Right lobe of liver (tissue), 6 donors: ENCODE results near the gene PTCD1. TPM values are rescaled to one million over a fixed set of nuclear protein-coding genes. Genes with fewer than 3 reads are reported as not detected.

Experiments used
- ATAC-seq, 4 donors: fragments of 200-7000 bp; cut with Tn5 transposase; one replicate each; pipeline ENCODE4 v1.9.1; 2020; ENCODE audit warnings: mild to moderate bottlenecking in 4 of 4, moderate library complexity in 4 of 4
- DNase-seq, 3 donors: peaks; one replicate each; pipeline ENCODE4 v3.0.0-alpha.2; 2020
- H3K27ac ChIP-seq, 3 donors: fragments of 200-600 bp; one replicate each; pipeline ENCODE4 v1.8.0; 2022
- H3K27me3 ChIP-seq, 2 donors: fragments of 200-600 bp; one replicate each; pipeline ENCODE4 v1.8.0; 2022
- H3K36me3 ChIP-seq, 4 donors: fragments of 200-600 bp; sonication (generic) in 1 of 4; one replicate each; pipeline versions ENCODE4 v1.5.1 to v1.8.0; 2017 to 2022; ENCODE audit warnings: control low read depth in 1 of 4
- H3K4me1 ChIP-seq, 4 donors: fragments of 200-600 bp; sonication (generic) in 1 of 4; one replicate each; pipeline versions ENCODE4 v1.5.1 to v1.8.0; 2017 to 2022; ENCODE audit warnings: control low read depth in 1 of 4
- H3K4me3 ChIP-seq, 3 donors: fragments of 200-600 bp; one replicate each; pipeline ENCODE4 v1.8.0; 2022
- H3K9me3 ChIP-seq, 4 donors: fragments of 200-600 bp; sonication (generic) in 1 of 4; one replicate each; pipeline versions ENCODE4 v1.5.1 to v1.8.0; 2017 to 2022; ENCODE audit warnings: control low read depth in 1 of 4
- POLR2A ChIP-seq: fragments of 450-650 bp; IDR thresholded peaks from one replicate; pipeline ENCODE4 v1.6.1; 2017; ENCODE audit warnings: antibody characterized with exemption, mild to moderate bottlenecking
- WGBS: methylation state at CpG from one replicate; pipeline ENCODE4 v1.1.6; 2018; ENCODE audit warnings: low coverage, low lambda C conversion rate; ENCODE audit not compliant: insufficient coverage; ENCODE audit errors: missing lambda C conversion rate; 5-methylcytosine and 5-hydroxymethylcytosine counted together
- intact Hi-C, 2 donors: fragments of 100-400 bp; cut with DNase I; formaldehyde crosslinking; loops; one replicate each; pipeline versions ENCODE4 v1.11.2 to v1.14.1; 2022
- total RNA-seq, 6 experiments: library from RNA; depleted of rRNA in 2 of 6; stranded (reverse); fragments of >200 nt in 2 of 6; fragmentation: NEBNext Ultra II Directional in 3 of 6; extraction: Animal tissue kit (Norgen Biotek cat#: 25700) in 3 of 6; gene quantifications; one replicate each; pipeline versions ENCODE4 v1.1.0 to v1.2.4, GENCODE V29; 2016 to 2023
- TF ChIP-seq, protein P1 (sequence below), 4 donors: fragments of 200-600 bp in 3 of 4; fragments of 450-650 bp in 1 of 4; IDR thresholded peaks; one replicate each; pipeline versions ENCODE4 v1.5.1 to v1.8.0; 2016 to 2022; ENCODE audit warnings: antibody characterized with exemption in 4 of 4, mild to moderate bottlenecking in 2 of 4
- donor health status: DM: no; HTN: yes; CAD: no.
- donor health status: DM: no; HTN: no; CAD: no.
- donor health status: DM: no; HTN: no; CAD: no.
- donor health status: DM: no; HTN: yes; CAD: no.
- donor health status: DM: no; HTN: yes; CAD: no.

PTCD1 gene
- total RNA-seq, 6 experiments from 2014 or later: 2.4 to 5.3 (median 2.8) TPM

- H3K4me1 ChIP-seq: peaks cover 0 to 8% (median 3%) of the 10 kb centered on the region in 4 donors
- no peaks in the 10 kb centered on the region for H3K27me3 ChIP-seq
- no peak for TF ChIP-seq POLR2A
- TF ChIP-seq, protein P1, sequence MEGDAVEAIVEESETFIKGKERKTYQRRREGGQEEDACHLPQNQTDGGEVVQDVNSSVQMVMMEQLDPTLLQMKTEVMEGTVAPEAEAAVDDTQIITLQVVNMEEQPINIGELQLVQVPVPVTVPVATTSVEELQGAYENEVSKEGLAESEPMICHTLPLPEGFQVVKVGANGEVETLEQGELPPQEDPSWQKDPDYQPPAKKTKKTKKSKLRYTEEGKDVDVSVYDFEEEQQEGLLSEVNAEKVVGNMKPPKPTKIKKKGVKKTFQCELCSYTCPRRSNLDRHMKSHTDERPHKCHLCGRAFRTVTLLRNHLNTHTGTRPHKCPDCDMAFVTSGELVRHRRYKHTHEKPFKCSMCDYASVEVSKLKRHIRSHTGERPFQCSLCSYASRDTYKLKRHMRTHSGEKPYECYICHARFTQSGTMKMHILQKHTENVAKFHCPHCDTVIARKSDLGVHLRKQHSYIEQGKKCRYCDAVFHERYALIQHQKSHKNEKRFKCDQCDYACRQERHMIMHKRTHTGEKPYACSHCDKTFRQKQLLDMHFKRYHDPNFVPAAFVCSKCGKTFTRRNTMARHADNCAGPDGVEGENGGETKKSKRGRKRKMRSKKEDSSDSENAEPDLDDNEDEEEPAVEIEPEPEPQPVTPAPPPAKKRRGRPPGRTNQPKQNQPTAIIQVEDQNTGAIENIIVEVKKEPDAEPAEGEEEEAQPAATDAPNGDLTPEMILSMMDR (IDR thresholded peaks at IDR 0.05): no peak
- H3K9me3 ChIP-seq: no peaks in the 10 kb centered on the region
- H3K4me3 ChIP-seq: no peak overlapping the region
- intact Hi-C loops: no loop called here
- no peak overlapping the region for H3K27ac ChIP-seq
- no peaks in the 10 kb centered on the region for H3K36me3 ChIP-seq
- WGBS: 88% methylated on average over 5 of the region's 5 CpGs
- ATAC-seq (no peak), DNase-seq (no peak)
Observed at GRCh38 chr7:99476107-99476506, 37.5 kb upstream of the PTCD1 start.

DNA sequence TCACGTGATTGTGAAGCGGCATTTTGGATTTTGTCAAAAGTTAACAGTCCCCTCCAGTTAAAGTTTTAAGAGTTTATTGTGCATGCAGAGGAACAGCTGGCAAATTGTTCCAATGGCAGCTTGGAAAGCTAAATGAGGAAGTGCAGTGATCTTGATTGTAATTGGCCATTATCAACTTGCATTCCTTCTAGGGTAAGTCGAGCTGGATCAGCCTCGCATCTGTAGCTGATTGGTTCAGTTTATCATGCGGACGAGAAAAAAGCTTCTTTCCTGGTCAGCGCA, 34.7 kb upstream of the PTCD1 start:
- no peak for TF ChIP-seq POLR2A
- TF ChIP-seq, protein P1 (IDR thresholded peaks at IDR 0.05): no peak
- 2% methylated on average over 7 of the region's 7 CpGs for WGBS
- intact Hi-C loops: no loop called here
- Histone ChIP-seq H3K4me3 (peak overlapping the region; percentile 79 to 95 (median 95)), H3K27me3 (no peaks in the 10 kb centered on the region), H3K9me3 (no peaks in the 10 kb centered on the region), H3K27ac (peak overlapping the region in 2 of 3 donors; percentile 69 to 71), H3K4me1 (peaks cover 0 to 8% (median 3%) of the 10 kb centered on the region in 4 donors), H3K36me3 (no peaks in the 10 kb centered on the region)
- no peak for DNase-seq
- peak in 1 of 4 donors; percentile 5 for ATAC-seq

DNA sequence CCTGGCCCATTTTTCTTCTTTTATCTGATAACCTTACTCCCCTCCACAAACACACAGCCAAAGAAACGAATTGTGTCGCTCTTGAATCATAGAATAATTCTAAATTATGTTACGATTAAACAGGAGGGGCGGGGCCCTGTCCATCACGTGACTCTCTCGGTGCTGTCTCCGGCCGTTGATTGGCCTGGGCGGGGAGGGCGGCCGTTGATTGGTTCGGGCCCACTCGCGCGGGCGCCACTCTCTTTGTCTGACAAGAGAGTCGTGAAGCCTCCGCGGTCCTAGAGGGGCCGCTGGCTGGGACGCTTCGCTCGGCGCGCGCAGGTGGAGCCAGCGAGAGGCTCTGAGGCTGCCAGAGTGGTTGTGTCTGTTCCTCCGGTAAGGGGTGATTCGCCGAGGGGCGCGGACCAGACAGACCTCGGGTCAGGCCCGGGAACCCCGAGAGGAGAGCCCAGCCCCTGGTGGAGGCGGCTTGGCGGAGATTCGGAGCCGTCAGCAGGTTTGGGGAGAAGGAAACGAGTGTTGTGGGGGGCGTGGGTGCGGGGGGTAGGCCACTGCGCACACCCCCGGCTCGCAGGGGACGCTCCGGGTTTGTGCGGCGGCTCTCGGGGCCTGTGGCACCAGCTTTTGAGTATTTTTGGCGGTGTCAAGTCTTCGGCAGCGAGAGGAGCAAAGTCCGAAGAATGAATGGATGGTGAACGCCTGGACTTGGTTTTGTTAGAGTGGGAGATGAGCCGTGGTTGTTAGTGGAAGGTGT, 34.1 kb upstream of the PTCD1 start, which contains the start of gene ZNF789:
Gene ZNF789, plus strand, starts transcription at position 330 of the 754 bp plus-strand sequence. CDS start 3,567 bp downstream, outside the sequence.
- H3K36me3 ChIP-seq: no peaks in the 10 kb centered on the region
- ATAC-seq (peak; percentile 96 to 99 (median 98)), DNase-seq (peak; percentile 98 to 99 (median 99))
- H3K27me3 ChIP-seq: no peaks in the 10 kb centered on the region
- no peaks in the 10 kb centered on the region for H3K9me3 ChIP-seq
- peak within 1 kb of the TSS; percentile 79 to 95 (median 95) for H3K4me3 ChIP-seq
- peak within 1 kb of the TSS; percentile 69 to 83 (median 69) for H3K27ac ChIP-seq
- H3K4me1 ChIP-seq: peaks cover 0 to 8% (median 3%) of the 10 kb centered on the region in 4 donors
- TF ChIP-seq, protein P1 (IDR thresholded peaks at IDR 0.05): no peak
- peak; percentile 72 for TF ChIP-seq POLR2A
- intact Hi-C loops: no loop called here
- 0% methylated on average over 35 of the region's 56 CpGs for WGBS

GRCh38 chr7:99469381-99470065, 30.9 kb upstream of the PTCD1 start:
- no peak for ATAC-seq
- no peaks in the 10 kb centered on the region for H3K27me3 ChIP-seq
- H3K4me1 ChIP-seq: peaks cover 0 to 20% (median 7%) of the 10 kb centered on the region in 4 donors
- intact Hi-C loops: no loop called here
- 33% methylated on average over 19 of the region's 23 CpGs for whole genome bisulfite sequencing
- H3K36me3 ChIP-seq: no peaks in the 10 kb centered on the region
- no peak overlapping the region for H3K27ac ChIP-seq
- no peak for DNase-seq
- TF ChIP-seq, protein P1 (IDR thresholded peaks at IDR 0.05): no peak
- TF ChIP-seq POLR2A: no peak
- no peak overlapping the region for H3K4me3 ChIP-seq
- H3K9me3 ChIP-seq: no peaks in the 10 kb centered on the region
